Hepatocyte (in vitro differentiated cells): ENCODE data around the gene JCAD. TPM values are rescaled to one million over a fixed set of nuclear protein-coding genes. Genes with fewer than 3 reads are reported as not detected.

Experiments
- DNase-seq: peaks from one replicate; pipeline ENCODE4 v3.0.0-alpha.2; 2016; ENCODE audit warnings: low spot score
- H2AFZ ChIP-seq: fragments of 200-600 bp; sonication (generic); 2 replicates; pipeline ENCODE4 v1.6.0; 2016; ENCODE audit warnings: antibody characterized with exemption, mild to moderate bottlenecking
- H3K27ac ChIP-seq: fragments of 200-600 bp; sonication (generic); 2 replicates; pipeline ENCODE4 v1.5.1; 2016; ENCODE audit warnings: mild to moderate bottlenecking
- H3K27me3 ChIP-seq: fragments of 200-600 bp; sonication (generic); 2 replicates; pipeline ENCODE4 v1.6.1; 2016
- H3K36me3 ChIP-seq: fragments of 200-600 bp; sonication (generic); replicated peaks from 2 replicates; pipeline ENCODE4 v1.5.1; 2016; ENCODE audit warnings: low read depth; ENCODE audit not compliant: insufficient read depth
- H3K4me1 ChIP-seq: fragments of 200-600 bp; sonication (generic); 2 replicates; pipeline ENCODE4 v1.5.1; 2016; ENCODE audit warnings: mild to moderate bottlenecking, moderate library complexity; ENCODE audit not compliant: insufficient read depth
- H3K4me2 ChIP-seq: fragments of 200-600 bp; sonication (generic); 2 replicates; pipeline ENCODE4 v1.6.0; 2016
- H3K4me3 ChIP-seq: fragments of 200-600 bp; sonication (generic); 2 replicates; pipeline ENCODE4 v1.5.1; 2016; ENCODE audit warnings: mild to moderate bottlenecking
- H3K79me2 ChIP-seq: fragments of 200-600 bp; sonication (generic); 2 replicates; pipeline ENCODE4 v1.6.0; 2017; ENCODE audit warnings: mild to moderate bottlenecking
- H3K9me2 ChIP-seq: fragments of 200-600 bp; sonication (generic); replicated peaks from 2 replicates; pipeline ENCODE4 v1.6.0; 2017; ENCODE audit warnings: mild to moderate bottlenecking; ENCODE audit not compliant: insufficient read depth
- H3K9me3 ChIP-seq: fragments of 200-600 bp; sonication (generic); 2 replicates; pipeline ENCODE4 v1.5.1; 2016; ENCODE audit warnings: low read depth, mild to moderate bottlenecking
- H4K20me1 ChIP-seq: fragments of 200-600 bp; sonication (generic); 2 replicates; pipeline ENCODE4 v1.6.0; 2016; ENCODE audit warnings: mild to moderate bottlenecking; ENCODE audit not compliant: insufficient read depth, poor library complexity, severe bottlenecking
- EZH2 ChIP-seq: fragments of 200-600 bp; sonication (generic); IDR thresholded peaks from 2 replicates; pipeline ENCODE4 v1.6.1; 2016; ENCODE audit warnings: antibody characterized with exemption, mild to moderate bottlenecking, borderline replicate concordance
- EZH2phosphoT487 ChIP-seq: fragments of 200-600 bp; sonication (generic); IDR thresholded peaks from one replicate; pipeline ENCODE4 v1.6.1; 2018; ENCODE audit warnings: antibody characterized with exemption, mild to moderate bottlenecking, low read depth, moderate library complexity; ENCODE audit not compliant: unreplicated experiment, severe bottlenecking
- WGBS: methylation state at CpG from one replicate; pipeline ENCODE4 v1.1.6; 2016; ENCODE audit warnings: low lambda C conversion rate; ENCODE audit errors: missing lambda C conversion rate; 5-methylcytosine and 5-hydroxymethylcytosine counted together
- polyA plus RNA-seq: library from polyadenylated mRNA; unstranded; fragments of >200 nt; fragmentation: Nextera tagmentation; extraction: Ambion mirVana; gene quantifications from 2 replicates; pipeline ENCODE4 v1.2.1, GENCODE V29; 2016
- total RNA-seq: library from RNA; depleted of rRNA; stranded (reverse); fragments of >200 nt; gene quantifications from 2 replicates; pipeline ENCODE4 v1.2.3, GENCODE V29; 2014
- TF ChIP-seq, protein P1 (sequence below): fragments of 200-600 bp; sonication (generic); IDR thresholded peaks from 2 replicates; pipeline ENCODE4 v1.5.1; 2016; ENCODE audit warnings: antibody characterized with exemption, mild to moderate bottlenecking; ENCODE audit not compliant: poor library complexity

The JCAD gene
- total and polyA plus RNA-seq, 2 experiments from 2014 or later, result 7.0 to 12.8 TPM

DNA sequence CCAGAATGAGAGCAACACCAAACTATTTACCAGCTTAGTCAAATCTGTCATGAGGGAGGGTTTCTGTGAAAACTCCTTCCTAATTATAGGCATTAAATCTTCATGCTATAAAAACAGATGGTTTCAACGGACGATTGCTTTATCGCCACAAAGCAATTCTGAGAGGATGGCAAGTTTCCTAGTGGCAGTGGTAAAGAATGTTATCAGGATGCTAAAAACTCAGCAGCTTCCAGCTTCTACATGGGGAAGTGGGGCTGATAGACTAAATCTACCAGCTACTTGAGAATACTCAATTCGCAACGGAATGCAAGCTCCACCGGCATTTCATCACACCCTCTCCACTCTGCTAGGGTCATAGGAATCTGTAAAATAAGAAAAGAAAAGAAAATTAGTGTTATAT lies 41.8 kb downstream of the JCAD start:
- Histone ChIP-seq H3K79me2 (no peaks in the 10 kb centered on the region), H3K27ac (no peak overlapping the region), H4K20me1 (no peaks in the 10 kb centered on the region), H3K4me2 (no peak overlapping the region), H3K27me3 (no peaks in the 10 kb centered on the region), H3K4me3 (no peak overlapping the region), H3K9me2 (no peaks in the 10 kb centered on the region), H3K36me3 (no peaks in the 10 kb centered on the region), H3K9me3 (no peaks in the 10 kb centered on the region), H3K4me1 (peaks cover 7% of the 10 kb centered on the region), H2AFZ (no peak overlapping the region)
- no peak for DNase-seq
- 86% methylated on average over 6 of the region's 6 CpGs for WGBS
- TF ChIP-seq EZH2phosphoT487 (no peak), EZH2 (no peak)
- TF ChIP-seq, protein P1, sequence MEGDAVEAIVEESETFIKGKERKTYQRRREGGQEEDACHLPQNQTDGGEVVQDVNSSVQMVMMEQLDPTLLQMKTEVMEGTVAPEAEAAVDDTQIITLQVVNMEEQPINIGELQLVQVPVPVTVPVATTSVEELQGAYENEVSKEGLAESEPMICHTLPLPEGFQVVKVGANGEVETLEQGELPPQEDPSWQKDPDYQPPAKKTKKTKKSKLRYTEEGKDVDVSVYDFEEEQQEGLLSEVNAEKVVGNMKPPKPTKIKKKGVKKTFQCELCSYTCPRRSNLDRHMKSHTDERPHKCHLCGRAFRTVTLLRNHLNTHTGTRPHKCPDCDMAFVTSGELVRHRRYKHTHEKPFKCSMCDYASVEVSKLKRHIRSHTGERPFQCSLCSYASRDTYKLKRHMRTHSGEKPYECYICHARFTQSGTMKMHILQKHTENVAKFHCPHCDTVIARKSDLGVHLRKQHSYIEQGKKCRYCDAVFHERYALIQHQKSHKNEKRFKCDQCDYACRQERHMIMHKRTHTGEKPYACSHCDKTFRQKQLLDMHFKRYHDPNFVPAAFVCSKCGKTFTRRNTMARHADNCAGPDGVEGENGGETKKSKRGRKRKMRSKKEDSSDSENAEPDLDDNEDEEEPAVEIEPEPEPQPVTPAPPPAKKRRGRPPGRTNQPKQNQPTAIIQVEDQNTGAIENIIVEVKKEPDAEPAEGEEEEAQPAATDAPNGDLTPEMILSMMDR, result no peak

DNA sequence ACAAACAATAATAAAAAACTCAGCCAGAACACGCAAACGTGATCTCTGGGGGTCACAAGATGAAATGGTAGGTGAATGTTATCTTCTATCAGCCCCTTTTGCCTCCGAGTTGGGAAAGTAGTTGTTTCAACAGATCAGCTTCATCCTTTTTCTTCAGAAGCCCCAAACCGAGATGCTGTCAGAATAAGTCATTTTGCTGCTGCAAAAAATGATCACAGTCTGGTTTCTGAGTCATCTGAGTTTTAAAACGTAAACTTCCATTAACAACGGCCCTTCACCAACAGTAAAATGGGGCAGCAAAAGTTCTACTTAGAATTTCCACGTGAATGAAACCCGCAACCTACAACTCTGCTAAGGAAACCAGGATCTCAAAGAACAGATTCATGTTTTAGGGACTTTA lies 44.9 kb downstream of the JCAD start:
- H3K9me3 ChIP-seq, result no peaks in the 10 kb centered on the region
- H2AFZ ChIP-seq, result no peak overlapping the region
- H4K20me1 ChIP-seq, result no peaks in the 10 kb centered on the region
- no peak overlapping the region for H3K4me3 ChIP-seq
- no peak for DNase-seq
- H3K4me1 ChIP-seq, result peaks cover 7% of the 10 kb centered on the region
- no peaks in the 10 kb centered on the region for H3K36me3 ChIP-seq
- no peak overlapping the region for H3K27ac ChIP-seq
- no peaks in the 10 kb centered on the region for H3K79me2 ChIP-seq
- TF ChIP-seq EZH2 (no peak), EZH2phosphoT487 (no peak)
- TF ChIP-seq, protein P1, result no peak
- no peaks in the 10 kb centered on the region for H3K9me2 ChIP-seq
- no peak overlapping the region for H3K4me2 ChIP-seq
- H3K27me3 ChIP-seq, result no peaks in the 10 kb centered on the region
- 75% methylated on average over 8 of the region's 8 CpGs for WGBS

DNA sequence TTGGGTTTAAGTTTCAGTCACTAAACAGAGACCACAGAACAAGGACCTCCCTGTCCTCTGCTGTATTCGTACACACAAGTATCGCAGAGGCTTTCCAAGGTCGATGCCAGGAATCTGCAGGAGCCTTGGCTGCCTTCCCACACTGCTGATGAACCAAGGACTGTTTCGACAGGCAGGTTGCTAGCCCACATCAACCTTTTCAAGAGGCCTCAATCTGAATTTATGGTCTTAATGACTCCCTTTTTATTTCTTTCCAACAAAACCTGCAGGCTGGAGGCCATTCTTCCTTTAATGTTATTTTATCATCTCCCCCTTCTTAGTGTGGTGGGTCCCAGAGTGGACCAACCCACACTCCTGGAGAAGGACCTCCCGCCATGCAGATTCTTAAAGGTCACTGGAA lies 45.6 kb downstream of the JCAD start:
- no peaks in the 10 kb centered on the region for H3K27me3 ChIP-seq
- H3K9me2 ChIP-seq, result no peaks in the 10 kb centered on the region
- H3K36me3 ChIP-seq, result no peaks in the 10 kb centered on the region
- WGBS, result 78% methylated on average over 5 of the region's 5 CpGs
- peaks cover 7% of the 10 kb centered on the region for H3K4me1 ChIP-seq
- no peaks in the 10 kb centered on the region for H3K9me3 ChIP-seq
- H3K27ac ChIP-seq, result no peak overlapping the region
- H3K4me3 ChIP-seq, result no peak overlapping the region
- H3K4me2 ChIP-seq, result no peak overlapping the region
- TF ChIP-seq, protein P1, result no peak
- TF ChIP-seq EZH2phosphoT487 (no peak), EZH2 (no peak)
- H4K20me1 ChIP-seq, result no peaks in the 10 kb centered on the region
- no peak overlapping the region for H2AFZ ChIP-seq
- no peak for DNase-seq
- H3K79me2 ChIP-seq, result no peaks in the 10 kb centered on the region
